Stimulated activated CD4-positive, alpha-beta T cell treated with anti-CD3 and anti-CD28 coated beads, Interleukin-1b, Interleukin-23, amount 100 ng/mL, for 4 hours (primary cell): Measurements from ENCODE around the gene XPA.

ENCODE experiments used
- DNase-seq, 2 donors: peaks; one replicate each; pipeline ENCODE4 v3.0.0-alpha.2; 2020; ENCODE audit warnings: low read depth in 2 of 2

Gene XPA

GRCh38 chr9:97658707-97659106, 38.4 kb downstream of the XPA start:
- DNase-seq, result no peak

GRCh38 chr9:97651646-97652045, 45.5 kb downstream of the XPA start:
- DNase-seq, result no peak

- DNase-seq, result no peak
Observed at GRCh38 chr9:97647996-97648395, 49.1 kb downstream of the XPA start.

- DNase-seq, result no peak
Observed at GRCh38 chr9:97645720-97646119, 51.4 kb downstream of the XPA start.

- DNase-seq, result no peak
Observed at GRCh38 chr9:97640325-97640724, 56.8 kb downstream of the XPA start.

GRCh38 chr9:97638666-97639065, 58.5 kb downstream of the XPA start:
- no peak for DNase-seq

- DNase-seq, result no peak
Observed at GRCh38 chr9:97636903-97637302, 60.2 kb downstream of the XPA start.

- DNase-seq, result no peak
Observed at GRCh38 chr9:97635026-97635425, 62.1 kb downstream of the XPA start.

GRCh38 chr9:97633859-97634490, 63.2 kb downstream of the XPA start:
- DNase-seq, result no peak

GRCh38 chr9:97632985-97633858, 63.9 kb downstream of the XPA start, which contains the start of the genes NCBP1 and TSTD2:
Gene NCBP1 (plus strand): TSS chr9:97633821. CDS start chr9:97633882, 61 bp downstream.
Gene TSTD2 (minus strand): TSS chr9:97633368. CDS start chr9:97627562, 5,806 bp downstream.
- DNase-seq, result peak; percentile 90

- peak in 1 of 2 donors; percentile 9 for DNase-seq
Observed at GRCh38 chr9:97632248-97632984, 64.7 kb downstream of the XPA start.

GRCh38 chr9:97630591-97630990, 66.5 kb downstream of the XPA start:
- no peak for DNase-seq

- DNase-seq, result no peak
Observed at GRCh38 chr9:97629156-97629555, 68.0 kb downstream of the XPA start.

GRCh38 chr9:97628668-97629067, 68.5 kb downstream of the XPA start:
- no peak for DNase-seq

- DNase-seq, result no peak
Observed at GRCh38 chr9:97627624-97628023, 69.5 kb downstream of the XPA start.

- DNase-seq, result no peak
Observed at GRCh38 chr9:97625620-97626019, 71.5 kb downstream of the XPA start.
